ENCODE measurements around the gene CECR2. TPM values are rescaled to one million over a fixed set of nuclear protein-coding genes. Genes with fewer than 3 reads are reported as not detected.
"Not testable (repeated sequence)": the region's sequence is repeated elsewhere in the genome, so short reads cannot be mapped to it uniquely, and the experiment has no call there.

The CECR2 gene
- total RNA-seq, 1 experiment from 2014 or later: 3.6 TPM

DNA sequence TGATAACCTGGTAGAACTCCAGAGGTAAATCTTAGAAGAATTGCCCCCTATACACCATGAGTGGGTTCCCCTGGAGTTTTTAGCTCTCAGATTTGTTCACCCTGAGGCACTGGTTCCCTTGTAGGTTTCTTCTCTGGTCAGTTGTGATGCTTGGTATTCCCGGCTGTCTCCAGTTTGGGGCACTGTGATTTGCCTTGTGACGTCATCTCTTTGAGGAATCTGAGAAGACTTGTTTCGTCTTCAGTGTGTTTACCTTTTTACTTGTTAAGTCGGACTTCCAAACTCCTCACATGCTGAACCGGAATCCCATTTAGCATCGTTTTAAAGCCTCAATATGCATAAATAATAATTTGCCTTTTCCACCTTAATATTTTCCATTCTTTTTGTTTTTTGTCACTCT lies 54.4 kb downstream of the CECR2 start:
- no peak overlapping the region for H3K4me3 ChIP-seq (ENCODE audit: low read depth in 2 of 2, low read length in 2 of 2)
- in situ Hi-C loops (cut with HindIII; ENCODE audit: low pct_unique_long_range_greater_than_20kb, low sequenced_read_pairs) (no loop called here), intact Hi-C loops (cut with micrococcal nuclease; ENCODE audit: unreplicated experiment) (no loop called here)
- POLR2A ChIA-PET: no interaction called here
- no peaks in the 10 kb centered on the region for H3K4me1 ChIP-seq (ENCODE audit: control insufficient read depth, insufficient read depth, low read length)
- ATAC-seq (no peak), DNase-seq (ENCODE audit: low read depth, low spot score) (no peak)
- no peaks in the 10 kb centered on the region for H3K36me3 ChIP-seq (ENCODE audit: control insufficient read depth, insufficient read depth, low read length)
- CTCF ChIA-PET: no interaction called here
- no peak for TF ChIP-seq SIN3A (IDR thresholded peaks at IDR 0.05; ENCODE audit: borderline replicate concordance, insufficient read depth, low read depth, low read length)
- TF ChIP-seq, protein P1, sequence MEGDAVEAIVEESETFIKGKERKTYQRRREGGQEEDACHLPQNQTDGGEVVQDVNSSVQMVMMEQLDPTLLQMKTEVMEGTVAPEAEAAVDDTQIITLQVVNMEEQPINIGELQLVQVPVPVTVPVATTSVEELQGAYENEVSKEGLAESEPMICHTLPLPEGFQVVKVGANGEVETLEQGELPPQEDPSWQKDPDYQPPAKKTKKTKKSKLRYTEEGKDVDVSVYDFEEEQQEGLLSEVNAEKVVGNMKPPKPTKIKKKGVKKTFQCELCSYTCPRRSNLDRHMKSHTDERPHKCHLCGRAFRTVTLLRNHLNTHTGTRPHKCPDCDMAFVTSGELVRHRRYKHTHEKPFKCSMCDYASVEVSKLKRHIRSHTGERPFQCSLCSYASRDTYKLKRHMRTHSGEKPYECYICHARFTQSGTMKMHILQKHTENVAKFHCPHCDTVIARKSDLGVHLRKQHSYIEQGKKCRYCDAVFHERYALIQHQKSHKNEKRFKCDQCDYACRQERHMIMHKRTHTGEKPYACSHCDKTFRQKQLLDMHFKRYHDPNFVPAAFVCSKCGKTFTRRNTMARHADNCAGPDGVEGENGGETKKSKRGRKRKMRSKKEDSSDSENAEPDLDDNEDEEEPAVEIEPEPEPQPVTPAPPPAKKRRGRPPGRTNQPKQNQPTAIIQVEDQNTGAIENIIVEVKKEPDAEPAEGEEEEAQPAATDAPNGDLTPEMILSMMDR (IDR thresholded peaks at IDR 0.05): no peak
- TF ChIP-seq TCF7L2 (IDR thresholded peaks at IDR 0.05; ENCODE audit: low read depth, low read length): no peak
- TF ChIP-seq POLR2AphosphoS5 (IDR thresholded peaks at IDR 0.05; ENCODE audit: low read depth, low read length): no peak
- TF ChIP-seq, protein P2, sequence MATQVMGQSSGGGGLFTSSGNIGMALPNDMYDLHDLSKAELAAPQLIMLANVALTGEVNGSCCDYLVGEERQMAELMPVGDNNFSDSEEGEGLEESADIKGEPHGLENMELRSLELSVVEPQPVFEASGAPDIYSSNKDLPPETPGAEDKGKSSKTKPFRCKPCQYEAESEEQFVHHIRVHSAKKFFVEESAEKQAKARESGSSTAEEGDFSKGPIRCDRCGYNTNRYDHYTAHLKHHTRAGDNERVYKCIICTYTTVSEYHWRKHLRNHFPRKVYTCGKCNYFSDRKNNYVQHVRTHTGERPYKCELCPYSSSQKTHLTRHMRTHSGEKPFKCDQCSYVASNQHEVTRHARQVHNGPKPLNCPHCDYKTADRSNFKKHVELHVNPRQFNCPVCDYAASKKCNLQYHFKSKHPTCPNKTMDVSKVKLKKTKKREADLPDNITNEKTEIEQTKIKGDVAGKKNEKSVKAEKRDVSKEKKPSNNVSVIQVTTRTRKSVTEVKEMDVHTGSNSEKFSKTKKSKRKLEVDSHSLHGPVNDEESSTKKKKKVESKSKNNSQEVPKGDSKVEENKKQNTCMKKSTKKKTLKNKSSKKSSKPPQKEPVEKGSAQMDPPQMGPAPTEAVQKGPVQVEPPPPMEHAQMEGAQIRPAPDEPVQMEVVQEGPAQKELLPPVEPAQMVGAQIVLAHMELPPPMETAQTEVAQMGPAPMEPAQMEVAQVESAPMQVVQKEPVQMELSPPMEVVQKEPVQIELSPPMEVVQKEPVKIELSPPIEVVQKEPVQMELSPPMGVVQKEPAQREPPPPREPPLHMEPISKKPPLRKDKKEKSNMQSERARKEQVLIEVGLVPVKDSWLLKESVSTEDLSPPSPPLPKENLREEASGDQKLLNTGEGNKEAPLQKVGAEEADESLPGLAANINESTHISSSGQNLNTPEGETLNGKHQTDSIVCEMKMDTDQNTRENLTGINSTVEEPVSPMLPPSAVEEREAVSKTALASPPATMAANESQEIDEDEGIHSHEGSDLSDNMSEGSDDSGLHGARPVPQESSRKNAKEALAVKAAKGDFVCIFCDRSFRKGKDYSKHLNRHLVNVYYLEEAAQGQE (IDR thresholded peaks at IDR 0.05; ENCODE audit: insufficient read depth in 1 of 2, low read depth in 2 of 2, low read length in 1 of 2): no peak
- H3K9me3 ChIP-seq (ENCODE audit: control insufficient read depth, insufficient read depth, low read depth, low read length): no peaks in the 10 kb centered on the region
- no peak overlapping the region for H3K27ac ChIP-seq (ENCODE audit: low read length)
- no TSS peak for BruUV-seq (replicated peaks)
- H3K27me3 ChIP-seq (ENCODE audit: control insufficient read depth, insufficient read depth, low read length): no peaks in the 10 kb centered on the region

DNA sequence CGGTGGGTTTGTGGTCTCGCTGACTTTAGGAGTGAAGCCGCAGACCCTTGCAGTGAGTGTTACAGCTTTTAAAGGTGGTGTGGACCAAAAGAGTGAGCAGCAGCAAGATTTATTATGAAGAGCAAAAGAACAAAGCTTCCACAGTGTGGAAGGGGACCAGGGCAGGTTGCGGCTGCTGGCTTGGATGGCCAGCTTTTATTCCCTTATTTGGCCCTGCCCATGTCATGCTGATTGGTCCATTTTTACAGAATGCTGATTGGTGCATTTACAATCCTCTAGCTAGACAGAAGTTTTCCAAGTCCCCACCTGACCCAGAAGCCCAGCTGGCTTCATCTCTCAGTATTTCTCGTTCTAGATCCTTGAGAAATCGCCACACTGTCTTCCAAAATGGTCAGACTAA lies 58.3 kb downstream of the CECR2 start:
- CTCF ChIA-PET; H3K27ac ChIP-seq (ENCODE audit: low read length); BruUV-seq (replicated peaks); intact Hi-C loops (cut with micrococcal nuclease; ENCODE audit: unreplicated experiment); DNase-seq (ENCODE audit: low read depth, low spot score); H3K27me3 ChIP-seq (ENCODE audit: control insufficient read depth, insufficient read depth, low read length); H3K36me3 ChIP-seq (ENCODE audit: control insufficient read depth, insufficient read depth, low read length); H3K4me1 ChIP-seq (ENCODE audit: control insufficient read depth, insufficient read depth, low read length); in situ Hi-C loops (cut with HindIII; ENCODE audit: low pct_unique_long_range_greater_than_20kb, low sequenced_read_pairs); POLR2A ChIA-PET; H3K9me3 ChIP-seq (ENCODE audit: control insufficient read depth, insufficient read depth, low read depth, low read length); H3K4me3 ChIP-seq (ENCODE audit: low read depth in 2 of 2, low read length in 2 of 2); ATAC-seq: not testable (repeated sequence)

DNA sequence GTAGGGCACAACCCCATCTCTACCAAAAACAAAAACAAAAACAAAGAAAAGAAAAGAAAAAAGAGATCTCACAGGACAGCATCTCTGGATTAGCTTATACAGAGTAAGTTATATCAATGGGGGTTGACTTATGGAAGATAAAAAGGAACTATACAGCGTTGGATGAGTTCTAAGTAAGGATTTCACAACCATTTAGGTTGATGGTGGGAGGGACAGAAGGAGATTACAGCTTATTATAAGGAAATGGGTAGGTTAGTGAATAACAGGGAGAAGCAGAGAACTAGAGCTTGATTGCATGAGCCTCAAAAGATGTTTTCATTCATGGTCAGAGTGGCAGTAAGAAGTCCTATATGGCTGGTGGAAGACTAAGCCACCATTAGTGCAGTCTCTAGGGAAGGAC lies 60.3 kb downstream of the CECR2 start:
- ChIA-PET POLR2A (no interaction called here), CTCF (no interaction called here)
- H3K4me3 ChIP-seq (ENCODE audit: low read depth in 2 of 2, low read length in 2 of 2): no peak overlapping the region
- H3K4me1 ChIP-seq (ENCODE audit: control insufficient read depth, insufficient read depth, low read length): no peaks in the 10 kb centered on the region
- BruUV-seq (replicated peaks): no TSS peak
- H3K36me3 ChIP-seq (ENCODE audit: control insufficient read depth, insufficient read depth, low read length): no peaks in the 10 kb centered on the region
- H3K27me3 ChIP-seq (ENCODE audit: control insufficient read depth, insufficient read depth, low read length): no peaks in the 10 kb centered on the region
- in situ Hi-C loops (cut with HindIII; ENCODE audit: low pct_unique_long_range_greater_than_20kb, low sequenced_read_pairs): no loop called here
- TF ChIP-seq SIN3A (IDR thresholded peaks at IDR 0.05; ENCODE audit: borderline replicate concordance, insufficient read depth, low read depth, low read length) (no peak), POLR2AphosphoS5 (IDR thresholded peaks at IDR 0.05; ENCODE audit: low read depth, low read length) (no peak), TCF7L2 (IDR thresholded peaks at IDR 0.05; ENCODE audit: low read depth, low read length) (no peak)
- TF ChIP-seq, protein P2 (IDR thresholded peaks at IDR 0.05; ENCODE audit: insufficient read depth in 1 of 2, low read depth in 2 of 2, low read length in 1 of 2): no peak
- TF ChIP-seq, protein P1 (IDR thresholded peaks at IDR 0.05): no peak
- DNase-seq (ENCODE audit: low read depth, low spot score) (no peak), ATAC-seq (no peak)
- intact Hi-C loops (cut with micrococcal nuclease; ENCODE audit: unreplicated experiment): no loop called here
- H3K9me3 ChIP-seq (ENCODE audit: control insufficient read depth, insufficient read depth, low read depth, low read length): no peaks in the 10 kb centered on the region
- no peak overlapping the region for H3K27ac ChIP-seq (ENCODE audit: low read length)
